ENCODE results near the gene FOXJ1.

DNA sequence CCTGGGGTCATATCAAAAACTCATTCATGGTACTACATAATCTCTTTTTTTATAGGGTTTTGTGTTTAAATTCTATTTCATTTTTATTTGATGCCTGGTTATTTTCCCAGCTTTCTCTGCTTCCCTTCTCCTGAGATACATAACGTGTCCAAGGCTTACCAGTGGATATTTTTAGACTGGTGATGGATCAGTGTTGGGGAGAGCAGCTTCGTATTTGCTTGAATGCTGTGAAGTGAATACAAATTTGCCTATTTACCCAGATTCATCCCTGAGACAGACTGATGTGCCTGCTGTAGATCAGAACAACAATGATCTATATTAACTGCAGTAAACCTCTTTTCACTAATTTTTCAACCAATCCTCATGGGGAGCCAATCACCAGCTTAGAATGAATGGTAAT, 43.2 kb upstream of the FOXJ1 start:
- TF ChIP-seq, protein P1, sequence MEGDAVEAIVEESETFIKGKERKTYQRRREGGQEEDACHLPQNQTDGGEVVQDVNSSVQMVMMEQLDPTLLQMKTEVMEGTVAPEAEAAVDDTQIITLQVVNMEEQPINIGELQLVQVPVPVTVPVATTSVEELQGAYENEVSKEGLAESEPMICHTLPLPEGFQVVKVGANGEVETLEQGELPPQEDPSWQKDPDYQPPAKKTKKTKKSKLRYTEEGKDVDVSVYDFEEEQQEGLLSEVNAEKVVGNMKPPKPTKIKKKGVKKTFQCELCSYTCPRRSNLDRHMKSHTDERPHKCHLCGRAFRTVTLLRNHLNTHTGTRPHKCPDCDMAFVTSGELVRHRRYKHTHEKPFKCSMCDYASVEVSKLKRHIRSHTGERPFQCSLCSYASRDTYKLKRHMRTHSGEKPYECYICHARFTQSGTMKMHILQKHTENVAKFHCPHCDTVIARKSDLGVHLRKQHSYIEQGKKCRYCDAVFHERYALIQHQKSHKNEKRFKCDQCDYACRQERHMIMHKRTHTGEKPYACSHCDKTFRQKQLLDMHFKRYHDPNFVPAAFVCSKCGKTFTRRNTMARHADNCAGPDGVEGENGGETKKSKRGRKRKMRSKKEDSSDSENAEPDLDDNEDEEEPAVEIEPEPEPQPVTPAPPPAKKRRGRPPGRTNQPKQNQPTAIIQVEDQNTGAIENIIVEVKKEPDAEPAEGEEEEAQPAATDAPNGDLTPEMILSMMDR (IDR thresholded peaks at IDR 0.05) = no peak
- TF ChIP-seq RFX5 (IDR thresholded peaks at IDR 0.05; ENCODE audit: low read length) (no peak), FOXJ3 (CRISPR knock-in tag; IDR thresholded peaks at IDR 0.05) (no peak), TAF1 (IDR thresholded peaks at IDR 0.05; ENCODE audit: borderline replicate concordance, low read depth, low read length) (no peak), ELF1 (IDR thresholded peaks at IDR 0.05) (no peak), NFIC (IDR thresholded peaks at IDR 0.05; ENCODE audit: borderline replicate concordance) (no peak), POLR2AphosphoS5 (IDR thresholded peaks at IDR 0.05; ENCODE audit: low read depth, low read length) (no peak), GABPA (IDR thresholded peaks at IDR 0.05; ENCODE audit: low read depth) (no peak), CHD2 (IDR thresholded peaks at IDR 0.05; ENCODE audit: low read length, partially characterized antibody) (no peak)
- TF ChIP-seq, protein P2, sequence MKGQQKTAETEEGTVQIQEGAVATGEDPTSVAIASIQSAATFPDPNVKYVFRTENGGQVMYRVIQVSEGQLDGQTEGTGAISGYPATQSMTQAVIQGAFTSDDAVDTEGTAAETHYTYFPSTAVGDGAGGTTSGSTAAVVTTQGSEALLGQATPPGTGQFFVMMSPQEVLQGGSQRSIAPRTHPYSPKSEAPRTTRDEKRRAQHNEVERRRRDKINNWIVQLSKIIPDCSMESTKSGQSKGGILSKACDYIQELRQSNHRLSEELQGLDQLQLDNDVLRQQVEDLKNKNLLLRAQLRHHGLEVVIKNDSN (IDR thresholded peaks at IDR 0.05; ENCODE audit: borderline replicate concordance, low read depth) = no peak
- TF ChIP-seq, protein P3, sequence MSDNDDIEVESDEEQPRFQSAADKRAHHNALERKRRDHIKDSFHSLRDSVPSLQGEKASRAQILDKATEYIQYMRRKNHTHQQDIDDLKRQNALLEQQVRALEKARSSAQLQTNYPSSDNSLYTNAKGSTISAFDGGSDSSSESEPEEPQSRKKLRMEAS (IDR thresholded peaks at IDR 0.05; ENCODE audit: low read depth) = no peak
- TF ChIP-seq, protein P4, sequence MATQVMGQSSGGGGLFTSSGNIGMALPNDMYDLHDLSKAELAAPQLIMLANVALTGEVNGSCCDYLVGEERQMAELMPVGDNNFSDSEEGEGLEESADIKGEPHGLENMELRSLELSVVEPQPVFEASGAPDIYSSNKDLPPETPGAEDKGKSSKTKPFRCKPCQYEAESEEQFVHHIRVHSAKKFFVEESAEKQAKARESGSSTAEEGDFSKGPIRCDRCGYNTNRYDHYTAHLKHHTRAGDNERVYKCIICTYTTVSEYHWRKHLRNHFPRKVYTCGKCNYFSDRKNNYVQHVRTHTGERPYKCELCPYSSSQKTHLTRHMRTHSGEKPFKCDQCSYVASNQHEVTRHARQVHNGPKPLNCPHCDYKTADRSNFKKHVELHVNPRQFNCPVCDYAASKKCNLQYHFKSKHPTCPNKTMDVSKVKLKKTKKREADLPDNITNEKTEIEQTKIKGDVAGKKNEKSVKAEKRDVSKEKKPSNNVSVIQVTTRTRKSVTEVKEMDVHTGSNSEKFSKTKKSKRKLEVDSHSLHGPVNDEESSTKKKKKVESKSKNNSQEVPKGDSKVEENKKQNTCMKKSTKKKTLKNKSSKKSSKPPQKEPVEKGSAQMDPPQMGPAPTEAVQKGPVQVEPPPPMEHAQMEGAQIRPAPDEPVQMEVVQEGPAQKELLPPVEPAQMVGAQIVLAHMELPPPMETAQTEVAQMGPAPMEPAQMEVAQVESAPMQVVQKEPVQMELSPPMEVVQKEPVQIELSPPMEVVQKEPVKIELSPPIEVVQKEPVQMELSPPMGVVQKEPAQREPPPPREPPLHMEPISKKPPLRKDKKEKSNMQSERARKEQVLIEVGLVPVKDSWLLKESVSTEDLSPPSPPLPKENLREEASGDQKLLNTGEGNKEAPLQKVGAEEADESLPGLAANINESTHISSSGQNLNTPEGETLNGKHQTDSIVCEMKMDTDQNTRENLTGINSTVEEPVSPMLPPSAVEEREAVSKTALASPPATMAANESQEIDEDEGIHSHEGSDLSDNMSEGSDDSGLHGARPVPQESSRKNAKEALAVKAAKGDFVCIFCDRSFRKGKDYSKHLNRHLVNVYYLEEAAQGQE (IDR thresholded peaks at IDR 0.05; ENCODE audit: low read depth, low read length) = no peak
